HEK293 (cell line): ENCODE results near the gene C12orf57.

Experiments used
- ZEB2 ChIP-seq: fragments of 450-650 bp; formaldehyde crosslinking; IDR thresholded peaks from 2 replicates; pipeline ENCODE4 v1.5.1; 2016; ENCODE audit warnings: missing biosample characterization, missing genetic modification characterization
- ZNF114 ChIP-seq: fragments of 450-650 bp; formaldehyde crosslinking; IDR thresholded peaks from 2 replicates; pipeline ENCODE4 v1.5.0; 2017; ENCODE audit warnings: missing biosample characterization, missing genetic modification characterization
- ZNF274 ChIP-seq, 2 experiments: fragments of 200-500 bp in 1 of 2; fragments of 450-650 bp in 1 of 2; sonication (Bioruptor generic) in 1 of 2; formaldehyde crosslinking in 1 of 2; IDR thresholded peaks; 2 replicates each; pipeline versions ENCODE4 v1.5.1 to v1.6.1; 2014 to 2016; ENCODE audit warnings: borderline replicate concordance in 1 of 2, inconsistent platforms in 1 of 2, low read length in 1 of 2, missing biosample characterization in 1 of 2, missing genetic modification characterization in 1 of 2
- ZNF561 ChIP-seq: fragments of 450-650 bp; IDR thresholded peaks from 2 replicates; pipeline ENCODE4 v1.5.1; 2018; ENCODE audit warnings: missing biosample characterization, missing genetic modification characterization, borderline replicate concordance

DNA sequence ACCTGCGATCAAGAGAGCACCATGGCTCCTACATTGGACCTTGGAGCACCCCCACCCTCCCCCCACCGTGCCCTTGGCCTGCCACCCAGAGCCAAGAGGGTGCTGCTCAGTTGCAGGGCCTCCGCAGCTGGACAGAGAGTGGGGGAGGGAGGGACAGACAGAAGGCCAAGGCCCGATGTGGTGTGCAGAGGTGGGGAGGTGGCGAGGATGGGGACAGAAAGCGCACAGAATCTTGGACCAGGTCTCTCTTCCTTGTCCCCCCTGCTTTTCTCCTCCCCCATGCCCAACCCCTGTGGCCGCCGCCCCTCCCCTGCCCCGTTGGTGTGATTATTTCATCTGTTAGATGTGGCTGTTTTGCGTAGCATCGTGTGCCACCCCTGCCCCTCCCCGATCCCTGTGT is 2.0 kb upstream of the C12orf57 start:
- TF ChIP-seq ZNF561 (tag by site-specific recombination) (no peak), ZNF114 (tag by site-specific recombination) (no peak), ZNF274 (IDR thresholded peaks at IDR 0.05; ENCODE audit: low read length) (no peak), ZNF274 (tag by site-specific recombination; IDR thresholded peaks at IDR 0.05; ENCODE audit: borderline replicate concordance) (no peak), ZEB2 (tag by site-specific recombination) (no peak)
